OCI-LY7 (cell line): ENCODE results near the gene OGFR.

Experiments
- CTCF ChIP-seq: fragments of 200-600 bp; sonication (generic); conservative IDR thresholded peaks from 2 replicates; pipeline ENCODE4 v1.5.1; 2014; ENCODE audit warnings: mild to moderate bottlenecking, antibody characterized with exemption, low read length, moderate library complexity, mixed read lengths
- EZH2phosphoT487 ChIP-seq: fragments of 200-600 bp; sonication (generic); IDR thresholded peaks from 2 replicates; pipeline ENCODE4 v1.6.1; 2018; ENCODE audit warnings: low read depth, borderline replicate concordance, mild to moderate bottlenecking, mixed run types, antibody characterized with exemption, low read length, moderate library complexity, mixed read lengths

GRCh38 chr20:62799459-62799858, 5.2 kb upstream of the OGFR start:
- TF ChIP-seq CTCF: no peak
- TF ChIP-seq EZH2phosphoT487: no peak
